Fibroblast of the aortic adventitia (primary cell): ENCODE data around the gene RPS17. TPM values are rescaled to one million over a fixed set of nuclear protein-coding genes. Genes with fewer than 3 reads are reported as not detected.
A peak's percentile ranks its signal among the peaks of the same experiment; 100 is the strongest.
"Not testable (repeated sequence)": the region's sequence is repeated elsewhere in the genome, so short reads cannot be mapped to it uniquely, and the experiment has no call there.

Experiments
- DNase-seq: peaks from one replicate; pipeline ENCODE4 v3.0.0-alpha.2; 2010; ENCODE audit warnings: low read depth
- H3K4me3 ChIP-seq: 2 replicates; pipeline ENCODE4 v1.5.1; 2011; ENCODE audit warnings: low read depth, mild to moderate bottlenecking, control low read depth, low read length, moderate library complexity
- total RNA-seq: library from RNA; depleted of rRNA; stranded (reverse); fragments of >200 nt; gene quantifications from 2 replicates; pipeline ENCODE4 v1.2.3, GENCODE V29; 2012; ENCODE audit warnings: low replicate concordance
- TF ChIP-seq, protein P1 (sequence below): IDR thresholded peaks from 2 replicates; pipeline ENCODE4 v1.5.1; 2011; ENCODE audit warnings: mild to moderate bottlenecking, low read length, control low read depth, inconsistent platforms; ENCODE audit not compliant: insufficient read depth

RPS17 gene
- total RNA-seq, 1 donor = 2,773 TPM

DNA sequence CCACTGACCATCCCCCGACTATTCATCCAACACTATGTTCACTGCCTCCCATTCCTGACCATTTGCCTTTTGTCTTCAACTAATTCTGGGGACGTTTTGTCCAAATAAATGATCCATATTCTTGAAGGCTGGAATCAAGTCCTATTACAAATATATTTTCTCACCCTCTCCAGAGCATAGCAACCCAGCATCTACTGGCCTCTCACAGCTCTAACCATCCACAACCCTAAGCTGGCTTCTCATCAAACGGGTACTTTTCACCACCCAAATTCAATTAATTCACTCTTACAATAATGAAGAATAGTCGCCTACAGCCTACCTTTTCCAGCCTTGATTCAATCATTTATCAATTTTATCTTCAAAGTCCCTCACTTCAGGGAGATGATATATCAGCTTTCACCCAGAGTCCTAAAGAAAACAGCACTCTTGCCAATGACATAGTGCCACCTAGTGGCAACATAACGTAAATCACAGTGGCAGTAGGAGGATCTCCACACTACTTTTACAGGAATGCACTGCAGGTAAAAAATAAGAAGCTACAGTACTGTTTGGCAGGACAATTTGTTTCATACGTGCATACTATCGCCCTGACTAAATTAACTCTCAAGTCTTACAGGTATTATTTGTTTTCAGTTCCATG, 37.4 kb downstream of the RPS17 start:
- not testable (repeated sequence) for DNase-seq, H3K4me3 ChIP-seq
- TF ChIP-seq, protein P1, sequence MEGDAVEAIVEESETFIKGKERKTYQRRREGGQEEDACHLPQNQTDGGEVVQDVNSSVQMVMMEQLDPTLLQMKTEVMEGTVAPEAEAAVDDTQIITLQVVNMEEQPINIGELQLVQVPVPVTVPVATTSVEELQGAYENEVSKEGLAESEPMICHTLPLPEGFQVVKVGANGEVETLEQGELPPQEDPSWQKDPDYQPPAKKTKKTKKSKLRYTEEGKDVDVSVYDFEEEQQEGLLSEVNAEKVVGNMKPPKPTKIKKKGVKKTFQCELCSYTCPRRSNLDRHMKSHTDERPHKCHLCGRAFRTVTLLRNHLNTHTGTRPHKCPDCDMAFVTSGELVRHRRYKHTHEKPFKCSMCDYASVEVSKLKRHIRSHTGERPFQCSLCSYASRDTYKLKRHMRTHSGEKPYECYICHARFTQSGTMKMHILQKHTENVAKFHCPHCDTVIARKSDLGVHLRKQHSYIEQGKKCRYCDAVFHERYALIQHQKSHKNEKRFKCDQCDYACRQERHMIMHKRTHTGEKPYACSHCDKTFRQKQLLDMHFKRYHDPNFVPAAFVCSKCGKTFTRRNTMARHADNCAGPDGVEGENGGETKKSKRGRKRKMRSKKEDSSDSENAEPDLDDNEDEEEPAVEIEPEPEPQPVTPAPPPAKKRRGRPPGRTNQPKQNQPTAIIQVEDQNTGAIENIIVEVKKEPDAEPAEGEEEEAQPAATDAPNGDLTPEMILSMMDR = peak; percentile 17

GRCh38 chr15:82500772-82501171, 39.5 kb downstream of the RPS17 start:
- H3K4me3 ChIP-seq, DNase-seq: not testable (repeated sequence)

GRCh38 chr15:82497978-82498377, 42.3 kb downstream of the RPS17 start:
- not testable (repeated sequence) for DNase-seq

DNA sequence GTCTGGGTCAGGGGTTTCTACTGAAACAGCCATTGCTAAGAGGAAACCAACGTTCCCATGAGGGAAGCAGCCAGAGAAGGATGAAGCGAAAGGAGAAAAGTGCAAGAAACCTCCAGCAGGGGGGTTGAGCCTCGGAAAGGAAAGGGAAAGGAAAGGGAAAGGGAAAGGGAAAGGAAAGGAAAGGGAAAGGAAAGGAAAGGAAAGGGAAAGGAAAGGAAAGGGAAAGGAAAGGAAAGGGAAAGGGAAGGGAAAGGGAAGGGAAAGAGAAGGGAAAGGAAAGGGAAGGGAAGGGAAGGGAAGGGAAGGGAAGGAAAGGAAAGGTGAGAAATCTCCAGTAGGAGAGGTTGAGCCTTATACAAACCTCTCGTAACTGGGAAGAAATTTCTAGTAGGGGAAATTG, 52.0 kb downstream of the RPS17 start:
- TF ChIP-seq, protein P1 = peak; percentile 33
- not testable (repeated sequence) for DNase-seq, H3K4me3 ChIP-seq

More at GRCh38 chr15:82497978-82498377, 42.3 kb downstream of the RPS17 start:
- H3K4me3 ChIP-seq = not testable (repeated sequence)

- DNase-seq = not testable (repeated sequence)
These were observed 53.2 kb downstream of the RPS17 start for GRCh38 chr15:82487045-82487444.

More at GRCh38 chr15:82487045-82487444, 53.2 kb downstream of the RPS17 start:
- not testable (repeated sequence) for H3K4me3 ChIP-seq

Other genes with a start within 250 kb of the RPS17 start
- 0.45 and 0.49 TPM in 2 replicates for gene GOLGA6L10, start 191.0 kb downstream of the RPS17 start, total RNA-seq
- gene GOLGA6L9, start 110.6 kb downstream of the RPS17 start, total RNA-seq = 1.2 and 6.3 TPM in 2 replicates
- gene CPEB1, start 106.9 kb upstream of the RPS17 start, total RNA-seq = 25.5 and 40.9 TPM in 2 replicates
- 1.8 and 5.8 TPM in 2 replicates for gene AP3B2, start 169.4 kb upstream of the RPS17 start, total RNA-seq